H1 (cell line): Measurements from ENCODE around the gene ING1. TPM values are rescaled to one million over a fixed set of nuclear protein-coding genes. Genes with fewer than 3 reads are reported as not detected.

ENCODE experiments used
- JUN ChIP-seq: IDR thresholded peaks from 2 replicates; pipeline ENCODE4 v1.6.1; 2011; ENCODE audit warnings: low read depth, mild to moderate bottlenecking, improper control_type of control experiment, low read length
- POLR2A ChIP-seq, 2 experiments: IDR thresholded peaks; 1 replicate in 1 of 2; 2 replicates in 1 of 2; pipeline ENCODE4 v1.6.1; 2011; ENCODE audit warnings: low read depth in 2 of 2, low read length in 2 of 2, mild to moderate bottlenecking in 2 of 2; ENCODE audit errors: control extremely low read depth in 1 of 2
- SIRT6 ChIP-seq: IDR thresholded peaks from one replicate; pipeline ENCODE4 v1.7.1; 2012; ENCODE audit warnings: low read length, inconsistent platforms
- SIX5 ChIP-seq: IDR thresholded peaks from 2 replicates; pipeline ENCODE4 v1.6.1; 2011; ENCODE audit warnings: mild to moderate bottlenecking, low read depth, low read length
- TAF7 ChIP-seq: optimal IDR thresholded peaks from 2 replicates; pipeline ENCODE3; 2011; ENCODE audit warnings: low read depth, mild to moderate bottlenecking, inconsistent platforms, low read length, moderate library complexity, borderline replicate concordance
- polyA plus RNA-seq, 7 experiments: library from polyadenylated mRNA; depleted of rRNA in 3 of 7; stranded (reverse) in 5 of 7; unstranded in 2 of 7; fragments of >200 nt in 5 of 7; fragments of 200-250 nt in 2 of 7; gene quantifications; 1 replicate in 5 of 7; 2 replicates in 1 of 7; 4 replicates in 1 of 7; pipeline versions ENCODE4 v1.2.1 to v1.2.3, GENCODE V29; 2011 to 2013; ENCODE audit warnings: missing spikeins in 2 of 7, mixed read lengths in 2 of 7
- total RNA-seq: library from RNA; stranded (reverse); fragmentation: NEBNext Ultra II Directional; extraction: Animal tissue kit (Norgen Biotek cat#: 25700); gene quantifications from 2 replicates; pipeline ENCODE4 v1.2.1, GENCODE V29; 2021

Gene ING1
- total and polyA plus RNA-seq, 2 of the 8 experiments (the other 6 are each of a cell fraction or from before 2014, with no cell fraction given): 22.3 to 26.6 TPM

DNA sequence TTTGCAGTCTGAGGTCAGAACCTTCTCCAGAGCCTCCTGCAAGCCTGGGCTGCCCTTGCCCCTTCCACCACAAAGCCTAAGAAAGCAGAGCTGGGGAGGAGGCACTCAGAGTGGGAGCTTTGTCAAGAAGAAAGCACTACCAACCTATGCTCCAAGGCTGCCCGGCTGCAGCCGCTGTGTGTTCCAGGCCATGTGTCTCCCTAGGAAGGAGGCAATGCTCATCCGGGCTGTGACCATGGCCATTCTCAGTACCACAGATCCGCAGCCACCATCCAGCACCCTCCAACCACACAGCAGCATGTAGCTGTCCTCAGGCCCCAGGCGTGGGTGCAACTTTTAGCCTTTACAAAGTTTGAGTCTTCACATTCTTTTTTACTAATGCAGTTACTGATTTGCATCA lies 29.6 kb upstream of the ING1 start (continued):
- TF ChIP-seq TAF7 (no peak), SIRT6 (no peak), SIX5 (no peak), POLR2A (IDR thresholded peaks at IDR 0.05; ENCODE audit: control extremely low read depth in 1 of 2, low read depth in 2 of 2, low read length in 2 of 2) (no peak), JUN (no peak)
